GM12801 (cell line): Measurements from ENCODE around the gene SLC10A1.

Source experiments
- CTCF ChIP-seq: IDR thresholded peaks from one replicate; pipeline ENCODE4 v1.5.1; 2011; ENCODE audit warnings: control low read depth; ENCODE audit not compliant: insufficient read length; ENCODE audit errors: extremely low read depth

SLC10A1 gene

GRCh38 chr14:69818758-69819191 is 21.7 kb upstream of the SLC10A1 start:
- TF ChIP-seq CTCF = no peak

- no peak for TF ChIP-seq CTCF
Observed at GRCh38 chr14:69816216-69816615, 19.2 kb upstream of the SLC10A1 start.

GRCh38 chr14:69815556-69815955 is 18.5 kb upstream of the SLC10A1 start:
- TF ChIP-seq CTCF = no peak

GRCh38 chr14:69814397-69814796 is 17.4 kb upstream of the SLC10A1 start:
- no peak for TF ChIP-seq CTCF

GRCh38 chr14:69812711-69813110 is 15.7 kb upstream of the SLC10A1 start:
- no peak for TF ChIP-seq CTCF

- TF ChIP-seq CTCF = no peak
Observed at GRCh38 chr14:69811868-69812252, 14.8 kb upstream of the SLC10A1 start.

- no peak for TF ChIP-seq CTCF
Observed at GRCh38 chr14:69811227-69811867, 14.3 kb upstream of the SLC10A1 start.
